BE2C (cell line): Measurements from ENCODE around the gene STAT5A.
"Not testable (repeated sequence)": the region's sequence is repeated elsewhere in the genome, so short reads cannot be mapped to it uniquely, and the experiment has no call there.

Experiments used
- DNase-seq: peaks from one replicate; pipeline ENCODE4 v3.0.0-alpha.2; 2020
- H3K27me3 ChIP-seq: fragments of 250-450 bp; sonication (Bioruptor Pico); 2 replicates; pipeline ENCODE4 v1.5.1; 2020; ENCODE audit warnings: mild to moderate bottlenecking
- H3K36me3 ChIP-seq: fragments of 250-450 bp; sonication (Bioruptor Pico); 2 replicates; pipeline ENCODE4 v1.5.1; 2020; ENCODE audit warnings: mild to moderate bottlenecking
- H3K4me1 ChIP-seq: fragments of 250-450 bp; sonication (Bioruptor Pico); 2 replicates; pipeline ENCODE4 v1.5.1; 2020
- H3K4me3 ChIP-seq: 2 replicates; pipeline ENCODE4 v1.5.1; 2011; ENCODE audit warnings: low read depth, low read length
- H3K9me3 ChIP-seq: fragments of 250-450 bp; sonication (Bioruptor Pico); 2 replicates; pipeline ENCODE4 v1.5.1; 2020
- CTCF ChIP-seq: IDR thresholded peaks from 2 replicates; pipeline ENCODE4 v1.5.1; 2012; ENCODE audit warnings: mild to moderate bottlenecking, low read depth, low read length

Gene STAT5A

DNA sequence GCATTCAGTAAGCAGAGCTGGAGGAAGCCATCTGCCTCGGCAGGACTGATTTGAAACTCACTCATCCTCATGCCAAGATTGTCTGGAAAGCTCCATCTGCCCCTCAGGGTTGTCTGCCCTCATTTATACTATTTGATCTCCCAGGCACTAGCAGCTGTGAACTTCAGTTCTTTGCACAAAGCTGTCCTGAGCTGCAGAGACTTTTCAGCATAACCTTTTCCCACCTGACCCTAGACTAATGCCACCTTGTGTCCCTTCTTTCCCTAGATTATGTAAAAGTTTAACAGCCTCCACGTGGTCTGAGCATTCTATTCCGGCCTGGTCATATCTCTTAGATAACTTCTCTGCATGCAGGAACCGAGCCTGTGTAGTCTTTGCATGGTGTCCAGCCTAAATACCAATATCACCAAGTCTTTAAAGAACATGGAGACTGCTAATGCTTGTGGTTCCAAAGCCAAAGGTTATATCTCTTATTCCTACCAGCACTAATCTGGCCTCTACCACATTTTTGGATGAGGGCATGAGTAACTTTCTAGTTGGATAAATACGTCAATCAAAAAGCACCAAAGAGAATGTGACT lies 29.1 kb downstream of the STAT5A start:
- H3K27me3 ChIP-seq, result no peaks in the 10 kb centered on the region
- no peak for DNase-seq
- H3K9me3 ChIP-seq, result no peaks in the 10 kb centered on the region
- no peak for TF ChIP-seq CTCF
- H3K4me1 ChIP-seq, result peaks cover 3% of the 10 kb centered on the region
- no peak overlapping the region for H3K4me3 ChIP-seq
- H3K36me3 ChIP-seq, result peaks cover 27% of the 10 kb centered on the region

GRCh38 chr17:42317967-42318366 lies 29.7 kb downstream of the STAT5A start:
- H3K4me1 ChIP-seq, H3K27me3 ChIP-seq, H3K9me3 ChIP-seq, DNase-seq, H3K4me3 ChIP-seq: not testable (repeated sequence)
- H3K36me3 ChIP-seq, result peaks cover 28% of the 10 kb centered on the region

GRCh38 chr17:42321555-42321954 lies 33.3 kb downstream of the STAT5A start:
- no peaks in the 10 kb centered on the region for H3K27me3 ChIP-seq
- no peak for DNase-seq
- peaks cover 25% of the 10 kb centered on the region for H3K36me3 ChIP-seq

DNA sequence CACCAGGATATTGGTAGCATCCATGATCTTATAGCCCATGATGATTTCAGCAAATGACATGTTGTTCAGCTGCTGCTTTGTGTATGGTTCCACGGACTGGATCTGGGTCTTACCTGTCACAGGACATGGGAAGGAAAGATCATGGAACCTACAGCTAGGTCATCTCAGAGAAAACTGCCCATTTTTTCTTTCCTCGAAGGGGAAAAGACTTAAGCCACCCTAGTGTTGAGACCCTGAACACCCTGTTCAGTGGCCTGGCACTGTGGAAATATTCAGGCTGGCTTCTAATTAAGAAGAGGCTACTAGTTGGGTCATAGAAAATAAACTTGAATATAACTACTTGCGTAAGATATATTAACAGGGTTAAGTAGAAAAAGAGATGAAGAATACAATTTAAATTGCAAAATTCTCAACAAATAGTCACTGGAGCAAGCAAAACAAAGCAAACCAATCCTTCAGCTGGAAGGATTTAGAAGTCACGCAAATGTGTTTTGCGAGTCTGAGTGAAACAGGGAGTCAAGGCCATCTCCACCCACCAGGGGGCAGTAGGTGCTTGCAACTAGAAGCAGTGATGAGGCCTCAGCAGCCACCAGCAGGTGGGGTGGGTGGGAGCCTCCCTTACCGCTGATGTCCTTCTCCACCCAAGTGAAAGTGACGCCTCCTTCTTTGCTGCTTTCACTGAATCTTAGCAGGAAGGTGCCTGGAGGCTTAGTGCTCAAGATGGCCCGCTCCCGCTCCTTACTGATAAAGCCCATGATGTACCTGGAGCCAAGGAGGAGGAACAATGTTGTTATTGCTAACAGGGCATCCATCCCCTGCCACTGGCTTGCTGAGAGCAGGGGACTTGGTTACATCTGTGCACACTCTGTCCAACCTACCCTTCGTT lies 34.3 kb downstream of the STAT5A start:
- TF ChIP-seq CTCF, result peak; percentile 100

More at GRCh38 chr17:42321555-42321954, 33.3 kb downstream of the STAT5A start:
- TF ChIP-seq CTCF, result no peak
- Histone ChIP-seq H3K4me3 (no peak overlapping the region), H3K9me3 (no peaks in the 10 kb centered on the region), H3K4me1 (peaks cover 3% of the 10 kb centered on the region; the same call in 1 of the 2 replicates)

GRCh38 chr17:42323268-42323773 lies 35.0 kb downstream of the STAT5A start:
- peaks cover 20% of the 10 kb centered on the region for H3K36me3 ChIP-seq
- H3K27me3 ChIP-seq, result no peaks in the 10 kb centered on the region
- H3K4me3 ChIP-seq, result no peak overlapping the region
- no peaks in the 10 kb centered on the region for H3K9me3 ChIP-seq
- no peak for TF ChIP-seq CTCF
- peaks cover 3% of the 10 kb centered on the region; the same call in 1 of the 2 replicates for H3K4me1 ChIP-seq
- no peak for DNase-seq

More for the DNA sequence above, 34.3 kb downstream of the STAT5A start:
- Histone ChIP-seq H3K27me3 (no peaks in the 10 kb centered on the region), H3K4me3 (no peak overlapping the region), H3K36me3 (peaks cover 22% of the 10 kb centered on the region), H3K4me1 (peaks cover 3% of the 10 kb centered on the region; the same call in 1 of the 2 replicates), H3K9me3 (no peaks in the 10 kb centered on the region)
- peak; percentile 95 for DNase-seq

- Histone ChIP-seq H3K27me3 (no peaks in the 10 kb centered on the region), H3K4me3 (no peak overlapping the region), H3K9me3 (no peaks in the 10 kb centered on the region), H3K36me3 (peaks cover 20% of the 10 kb centered on the region), H3K4me1 (no peaks in the 10 kb centered on the region)
- no peak for DNase-seq
- no peak for TF ChIP-seq CTCF
These were observed 36.7 kb downstream of the STAT5A start for GRCh38 chr17:42325026-42325425.
